PC-9 (cell line): ENCODE results near the gene SLC17A3.

ENCODE experiments used
- EZH2 ChIP-seq: fragments of 200-600 bp; sonication (generic); IDR thresholded peaks from 2 replicates; pipeline ENCODE4 v1.8.0; 2017; ENCODE audit warnings: antibody characterized with exemption, low read depth
- TF ChIP-seq, protein P1 (sequence below): fragments of 200-600 bp; sonication (generic); conservative IDR thresholded peaks from 2 replicates; pipeline ENCODE4 v1.6.1; 2017; ENCODE audit warnings: mixed run types, antibody characterized with exemption, mild to moderate bottlenecking, moderate library complexity

DNA sequence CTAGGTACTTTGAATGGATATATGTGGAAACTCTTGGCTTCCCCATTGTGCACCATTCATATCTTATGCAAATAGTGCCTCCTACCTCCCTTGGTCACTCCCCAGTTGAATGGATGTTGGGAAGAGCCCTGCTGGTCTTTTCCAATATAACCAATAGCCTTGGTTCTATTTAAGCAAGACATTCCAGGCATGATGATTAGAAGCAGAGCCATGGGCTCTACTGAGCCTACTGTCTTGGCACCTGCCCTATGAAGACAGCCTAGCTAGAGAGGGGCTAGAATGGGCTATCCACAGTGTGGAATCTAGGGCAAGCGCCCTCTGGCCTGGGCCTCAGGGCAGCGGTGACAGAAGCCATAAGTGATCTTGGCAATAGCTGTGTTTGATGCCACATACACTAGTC is 57.8 kb downstream of the SLC17A3 start:
- TF ChIP-seq, protein P1, sequence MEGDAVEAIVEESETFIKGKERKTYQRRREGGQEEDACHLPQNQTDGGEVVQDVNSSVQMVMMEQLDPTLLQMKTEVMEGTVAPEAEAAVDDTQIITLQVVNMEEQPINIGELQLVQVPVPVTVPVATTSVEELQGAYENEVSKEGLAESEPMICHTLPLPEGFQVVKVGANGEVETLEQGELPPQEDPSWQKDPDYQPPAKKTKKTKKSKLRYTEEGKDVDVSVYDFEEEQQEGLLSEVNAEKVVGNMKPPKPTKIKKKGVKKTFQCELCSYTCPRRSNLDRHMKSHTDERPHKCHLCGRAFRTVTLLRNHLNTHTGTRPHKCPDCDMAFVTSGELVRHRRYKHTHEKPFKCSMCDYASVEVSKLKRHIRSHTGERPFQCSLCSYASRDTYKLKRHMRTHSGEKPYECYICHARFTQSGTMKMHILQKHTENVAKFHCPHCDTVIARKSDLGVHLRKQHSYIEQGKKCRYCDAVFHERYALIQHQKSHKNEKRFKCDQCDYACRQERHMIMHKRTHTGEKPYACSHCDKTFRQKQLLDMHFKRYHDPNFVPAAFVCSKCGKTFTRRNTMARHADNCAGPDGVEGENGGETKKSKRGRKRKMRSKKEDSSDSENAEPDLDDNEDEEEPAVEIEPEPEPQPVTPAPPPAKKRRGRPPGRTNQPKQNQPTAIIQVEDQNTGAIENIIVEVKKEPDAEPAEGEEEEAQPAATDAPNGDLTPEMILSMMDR: no peak
- no peak for TF ChIP-seq EZH2
